Lower lobe of right lung (tissue), 2 donors: Measurements from ENCODE around the gene SYCE1. TPM values are rescaled to one million over a fixed set of nuclear protein-coding genes. Genes with fewer than 3 reads are reported as not detected.
"Not testable (repeated sequence)": the region's sequence is repeated elsewhere in the genome, so short reads cannot be mapped to it uniquely, and the experiment has no call there.

ENCODE experiments used
- ATAC-seq, 2 donors: fragments of 200-7000 bp; cut with Tn5 transposase; one replicate each; pipeline ENCODE4 v1.9.1; 2020 to 2022; ENCODE audit warnings: mild to moderate bottlenecking in 2 of 2, moderate library complexity in 2 of 2
- DNase-seq: peaks from one replicate; pipeline ENCODE4 v3.0.0-alpha.2; 2020
- H3K27ac ChIP-seq: fragments of 200-600 bp; one replicate; pipeline ENCODE4 v1.8.0; 2022
- H3K27me3 ChIP-seq: fragments of 200-600 bp; one replicate; pipeline ENCODE4 v1.8.0; 2022; ENCODE audit warnings: low read depth
- H3K36me3 ChIP-seq: fragments of 200-600 bp; one replicate; pipeline ENCODE4 v1.8.0; 2022; ENCODE audit warnings: mild to moderate bottlenecking
- H3K4me1 ChIP-seq: fragments of 200-600 bp; one replicate; pipeline ENCODE4 v1.8.0; 2022
- H3K4me3 ChIP-seq: fragments of 200-600 bp; one replicate; pipeline ENCODE4 v1.8.0; 2022; ENCODE audit warnings: mild to moderate bottlenecking
- H3K9me3 ChIP-seq: fragments of 200-600 bp; one replicate; pipeline ENCODE4 v1.8.0; 2022
- intact Hi-C: fragments of 100-400 bp; cut with DNase I; formaldehyde crosslinking; loops from one replicate; pipeline ENCODE4 v1.11.0; 2022
- total RNA-seq: library from RNA; stranded (reverse); fragmentation: NEBNext Ultra II Directional; extraction: Animal tissue kit (Norgen Biotek cat#: 25700); gene quantifications from one replicate; pipeline ENCODE4 v1.2.1, GENCODE V29; 2021
- TF ChIP-seq, protein P1 (sequence below): fragments of 200-600 bp; IDR thresholded peaks from one replicate; pipeline ENCODE4 v1.8.0; 2022; ENCODE audit warnings: antibody characterized with exemption, mild to moderate bottlenecking
- donor health status: DM: no; HTN: yes; CAD: no; lungs with severe emphysema.

Gene SYCE1
- total RNA-seq, 1 donor from 2014 or later = 0.74 TPM

DNA sequence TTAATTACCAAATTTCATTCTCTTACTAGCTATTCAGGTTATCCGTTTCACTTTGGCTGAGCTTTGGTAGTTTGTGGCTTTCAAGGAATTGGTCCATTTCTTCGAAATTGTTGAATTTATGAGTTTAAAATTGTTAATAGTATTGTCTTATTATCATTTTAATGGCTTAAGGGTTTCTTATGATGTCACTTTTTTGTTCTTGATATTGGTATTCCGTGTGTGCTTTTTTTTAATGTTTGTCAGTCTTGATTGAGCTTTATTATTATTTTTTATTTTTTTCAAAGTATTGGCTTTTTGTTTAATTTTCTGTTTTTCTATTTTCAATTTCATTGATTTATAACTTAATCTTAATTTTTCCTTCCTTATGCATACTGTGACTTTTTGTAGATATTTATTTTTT, 35.3 kb upstream of the SYCE1 start:
- DNase-seq (no peak), ATAC-seq (no peak)
- H3K9me3 ChIP-seq = no peaks in the 10 kb centered on the region
- no peak overlapping the region for H3K27ac ChIP-seq
- peaks cover 38% of the 10 kb centered on the region for H3K27me3 ChIP-seq
- no peaks in the 10 kb centered on the region for H3K36me3 ChIP-seq
- intact Hi-C loops = no loop called here
- TF ChIP-seq, protein P1, sequence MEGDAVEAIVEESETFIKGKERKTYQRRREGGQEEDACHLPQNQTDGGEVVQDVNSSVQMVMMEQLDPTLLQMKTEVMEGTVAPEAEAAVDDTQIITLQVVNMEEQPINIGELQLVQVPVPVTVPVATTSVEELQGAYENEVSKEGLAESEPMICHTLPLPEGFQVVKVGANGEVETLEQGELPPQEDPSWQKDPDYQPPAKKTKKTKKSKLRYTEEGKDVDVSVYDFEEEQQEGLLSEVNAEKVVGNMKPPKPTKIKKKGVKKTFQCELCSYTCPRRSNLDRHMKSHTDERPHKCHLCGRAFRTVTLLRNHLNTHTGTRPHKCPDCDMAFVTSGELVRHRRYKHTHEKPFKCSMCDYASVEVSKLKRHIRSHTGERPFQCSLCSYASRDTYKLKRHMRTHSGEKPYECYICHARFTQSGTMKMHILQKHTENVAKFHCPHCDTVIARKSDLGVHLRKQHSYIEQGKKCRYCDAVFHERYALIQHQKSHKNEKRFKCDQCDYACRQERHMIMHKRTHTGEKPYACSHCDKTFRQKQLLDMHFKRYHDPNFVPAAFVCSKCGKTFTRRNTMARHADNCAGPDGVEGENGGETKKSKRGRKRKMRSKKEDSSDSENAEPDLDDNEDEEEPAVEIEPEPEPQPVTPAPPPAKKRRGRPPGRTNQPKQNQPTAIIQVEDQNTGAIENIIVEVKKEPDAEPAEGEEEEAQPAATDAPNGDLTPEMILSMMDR = no peak
- H3K4me1 ChIP-seq = no peaks in the 10 kb centered on the region
- no peak overlapping the region for H3K4me3 ChIP-seq

DNA sequence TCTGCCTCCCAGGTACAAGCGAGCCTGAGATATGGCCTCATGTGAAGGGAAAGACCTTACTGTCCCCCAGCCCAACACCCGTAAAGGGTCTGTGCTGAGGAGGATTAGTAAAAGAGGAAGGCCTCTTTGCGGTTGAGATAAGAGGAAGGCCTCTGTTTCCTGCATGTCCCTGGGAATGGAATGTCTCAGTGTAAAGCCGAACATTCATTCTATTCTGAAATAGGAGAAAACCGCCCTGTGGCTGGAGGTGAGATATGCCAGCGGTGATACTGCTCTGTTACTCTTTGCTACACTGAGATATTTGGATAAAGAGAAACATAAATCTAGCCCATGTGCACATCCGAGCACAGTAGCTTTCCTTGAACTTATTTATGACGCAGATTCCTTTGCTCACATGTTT, 34.5 kb upstream of the SYCE1 start:
- DNase-seq, intact Hi-C loops, H3K4me1 ChIP-seq, H3K4me3 ChIP-seq, H3K27ac ChIP-seq, H3K36me3 ChIP-seq, ATAC-seq, H3K9me3 ChIP-seq: not testable (repeated sequence)
- H3K27me3 ChIP-seq = peaks cover 30% of the 10 kb centered on the region

DNA sequence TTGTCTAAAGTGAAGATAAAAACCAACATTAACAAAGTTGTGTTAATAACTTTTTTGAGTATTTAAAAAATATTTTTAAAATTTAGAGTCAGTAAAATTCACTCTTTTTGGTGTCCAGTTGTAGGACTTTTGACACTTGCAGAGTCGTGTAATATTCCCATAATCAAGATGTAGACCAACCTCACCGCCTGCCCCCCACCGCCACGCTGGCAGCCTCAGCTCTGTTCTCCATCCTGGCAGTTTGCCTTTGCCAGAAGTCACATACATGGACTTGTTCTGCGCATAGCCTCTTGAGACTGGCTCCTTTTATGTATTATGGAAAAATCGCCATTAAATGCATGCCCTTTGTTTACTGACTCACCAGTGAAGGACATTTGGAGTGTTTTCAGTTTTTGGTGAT, 27.3 kb upstream of the SYCE1 start:
- intact Hi-C loops = no loop called here
- H3K27ac ChIP-seq = no peak overlapping the region
- ATAC-seq = no peak
- no peak for DNase-seq
- no peaks in the 10 kb centered on the region for H3K9me3 ChIP-seq
- TF ChIP-seq, protein P1 = no peak
- H3K4me1 ChIP-seq = no peaks in the 10 kb centered on the region
- peaks cover 15% of the 10 kb centered on the region for H3K27me3 ChIP-seq
- no peak overlapping the region for H3K4me3 ChIP-seq
- no peaks in the 10 kb centered on the region for H3K36me3 ChIP-seq

DNA sequence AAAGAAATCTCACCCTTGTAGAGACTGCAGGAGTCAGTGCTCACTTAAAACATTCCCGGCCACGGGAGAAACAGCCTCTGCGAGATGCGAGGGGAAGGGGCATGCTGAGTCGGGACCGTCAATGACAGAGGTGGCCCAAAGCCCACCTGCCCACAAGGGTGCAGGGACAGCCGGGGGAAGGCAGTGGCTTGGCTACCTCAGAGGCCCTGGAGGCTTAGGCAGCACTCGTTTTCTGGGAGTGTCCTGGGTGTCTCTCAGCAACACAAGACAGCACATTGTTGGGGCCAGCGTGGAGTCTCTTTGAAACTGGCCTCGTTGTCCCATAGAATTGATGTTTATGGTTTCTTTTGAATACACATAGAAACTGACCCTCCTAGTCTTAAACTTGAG, 25.6 kb upstream of the SYCE1 start:
- Histone ChIP-seq H3K27me3 (peaks cover 10% of the 10 kb centered on the region), H3K36me3 (no peaks in the 10 kb centered on the region), H3K4me3 (no peak overlapping the region), H3K27ac (no peak overlapping the region), H3K9me3 (no peaks in the 10 kb centered on the region), H3K4me1 (no peaks in the 10 kb centered on the region)
- no peak for DNase-seq
- intact Hi-C loops = no loop called here
- ATAC-seq = no peak
- TF ChIP-seq, protein P1 = no peak

DNA sequence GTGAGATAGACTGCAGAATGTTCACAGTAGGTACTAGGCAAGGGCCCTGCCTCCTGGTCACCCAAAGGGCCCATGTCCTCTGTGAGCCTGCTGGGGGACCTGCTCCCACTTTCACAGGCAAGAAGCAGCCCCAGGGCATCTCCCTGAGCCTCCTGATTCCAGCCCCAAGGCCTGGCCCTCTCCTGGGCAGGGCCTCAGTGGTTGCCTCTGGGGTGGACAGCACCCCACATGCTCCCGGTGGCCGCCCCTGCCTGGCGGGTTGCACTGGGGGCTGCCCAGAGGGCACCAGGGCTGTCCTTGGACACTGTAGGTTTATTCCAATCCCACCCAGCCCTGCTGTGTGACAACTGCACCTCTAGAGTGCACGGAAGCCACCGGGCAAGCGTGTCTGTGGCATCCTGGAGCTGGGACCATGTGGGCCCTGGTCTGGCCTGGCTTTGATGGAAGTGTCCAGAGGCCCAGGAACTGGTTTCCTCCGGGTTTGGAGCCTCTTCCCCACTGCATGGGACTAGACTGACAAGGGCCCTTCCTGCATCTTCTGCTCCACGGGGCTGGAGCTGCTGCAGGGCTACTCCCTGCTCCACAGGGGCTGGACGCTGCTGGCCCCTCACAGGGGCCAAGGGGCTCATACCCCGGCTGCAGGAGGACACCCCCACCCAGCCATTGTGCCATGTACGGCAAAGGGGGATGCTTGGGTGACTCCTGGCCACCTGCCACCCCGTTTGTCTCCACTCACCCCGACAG, 25.0 kb upstream of the SYCE1 start:
- Histone ChIP-seq H3K4me3 (no peak overlapping the region), H3K36me3 (no peaks in the 10 kb centered on the region), H3K9me3 (no peaks in the 10 kb centered on the region), H3K4me1 (no peaks in the 10 kb centered on the region), H3K27ac (no peak overlapping the region), H3K27me3 (peaks cover 10% of the 10 kb centered on the region)
- TF ChIP-seq, protein P1 = no peak
- ATAC-seq (peak in 1 of 2 donors; percentile 29), DNase-seq (no peak)
- intact Hi-C loops = no loop called here

DNA sequence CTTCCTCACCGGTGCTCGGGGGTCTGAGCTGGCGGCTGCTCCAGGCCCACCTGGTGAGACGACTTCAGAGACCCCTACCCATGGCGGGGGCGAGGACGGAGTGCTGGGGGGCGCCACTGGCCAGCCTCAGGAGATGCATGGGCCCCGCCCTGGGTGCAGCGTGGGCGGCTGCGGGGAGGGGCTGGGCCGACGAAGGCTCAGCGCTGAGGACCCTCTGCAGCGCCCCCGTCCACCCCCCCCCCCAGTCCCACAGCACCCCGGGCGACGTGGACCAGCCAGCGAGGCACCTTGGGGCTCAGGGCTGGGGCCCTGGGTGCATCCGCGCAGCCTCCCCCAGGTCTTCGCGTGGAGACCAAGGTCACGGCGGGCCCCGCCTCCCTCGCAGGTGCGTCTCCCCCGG, 11.7 kb upstream of the SYCE1 start:
- H3K36me3 ChIP-seq, H3K4me3 ChIP-seq, H3K4me1 ChIP-seq, H3K27ac ChIP-seq, DNase-seq, intact Hi-C loops, H3K27me3 ChIP-seq: not testable (repeated sequence)
- ATAC-seq = peak; percentile 28 to 46
- peaks cover 12% of the 10 kb centered on the region for H3K9me3 ChIP-seq

DNA sequence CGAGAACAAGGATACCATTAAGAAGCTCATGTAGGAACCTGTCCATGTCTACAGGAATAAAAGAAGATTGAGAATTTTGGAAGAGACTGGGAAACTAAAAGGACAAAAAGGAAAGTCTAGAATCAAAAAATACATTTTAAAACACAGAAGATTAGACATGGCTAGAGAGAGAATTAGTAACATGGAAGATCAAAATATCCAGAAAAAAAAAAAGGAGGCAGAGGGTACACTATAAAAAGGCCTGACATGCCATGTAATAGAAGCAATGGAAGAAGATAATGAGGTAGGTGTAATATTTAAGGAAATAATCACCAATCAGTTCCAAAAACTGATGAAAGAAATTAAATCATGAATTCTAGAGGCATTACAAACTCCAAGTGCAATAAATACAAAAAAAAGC, 8.1 kb upstream of the SYCE1 start:
- intact Hi-C loops, DNase-seq, H3K4me1 ChIP-seq, H3K4me3 ChIP-seq, H3K27ac ChIP-seq, ATAC-seq, H3K27me3 ChIP-seq, H3K36me3 ChIP-seq: not testable (repeated sequence)
- peaks cover 12% of the 10 kb centered on the region for H3K9me3 ChIP-seq

DNA sequence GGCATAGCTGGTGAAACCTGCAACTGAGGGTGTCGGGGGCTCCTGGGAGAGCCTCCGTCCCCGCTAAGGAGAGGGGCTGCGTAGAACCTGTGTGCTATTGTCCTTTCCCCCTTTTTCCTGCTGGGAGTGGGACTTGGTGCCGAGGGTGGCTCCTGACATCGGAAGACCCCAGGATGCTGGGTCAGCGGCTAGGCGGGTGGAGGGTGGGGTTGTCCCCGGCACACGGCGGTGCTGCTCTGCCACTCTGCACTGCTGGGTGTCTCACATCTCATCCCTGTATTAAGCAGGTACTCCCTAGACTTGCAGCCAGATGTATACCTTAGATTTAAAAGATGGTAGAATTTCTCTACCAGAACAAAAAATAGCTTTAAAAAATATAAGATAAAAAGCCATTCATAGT, 6.7 kb upstream of the SYCE1 start:
- H3K4me3 ChIP-seq, H3K4me1 ChIP-seq, H3K27me3 ChIP-seq, ATAC-seq, H3K36me3 ChIP-seq, intact Hi-C loops, H3K27ac ChIP-seq: not testable (repeated sequence)
- peak; percentile 35 for DNase-seq
- peaks cover 12% of the 10 kb centered on the region for H3K9me3 ChIP-seq

DNA sequence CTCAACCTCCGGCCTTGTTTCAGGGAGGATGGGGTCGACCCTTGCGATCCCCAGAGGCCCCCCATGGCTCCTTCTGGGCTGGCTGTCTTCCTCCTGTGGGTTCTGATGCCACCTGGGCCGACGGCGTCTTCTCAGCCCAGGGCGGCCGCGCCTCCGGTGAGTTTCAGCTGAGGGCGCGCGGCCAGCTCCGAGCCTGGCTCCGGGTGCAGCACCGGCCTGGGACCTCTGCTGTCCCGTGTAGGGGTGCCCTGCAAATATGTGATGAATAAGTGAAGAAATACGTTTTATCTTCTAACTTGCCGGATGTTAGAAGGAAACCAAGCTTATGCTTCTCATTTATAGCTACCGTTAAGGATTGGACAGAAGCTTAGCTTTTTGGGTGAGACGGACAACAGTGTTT, 4.4 kb upstream of the SYCE1 start:
- ATAC-seq, H3K4me3 ChIP-seq, H3K36me3 ChIP-seq, H3K27ac ChIP-seq, H3K4me1 ChIP-seq, DNase-seq, intact Hi-C loops: not testable (repeated sequence)
- peaks cover 15% of the 10 kb centered on the region for H3K27me3 ChIP-seq
- peaks cover 12% of the 10 kb centered on the region for H3K9me3 ChIP-seq

DNA sequence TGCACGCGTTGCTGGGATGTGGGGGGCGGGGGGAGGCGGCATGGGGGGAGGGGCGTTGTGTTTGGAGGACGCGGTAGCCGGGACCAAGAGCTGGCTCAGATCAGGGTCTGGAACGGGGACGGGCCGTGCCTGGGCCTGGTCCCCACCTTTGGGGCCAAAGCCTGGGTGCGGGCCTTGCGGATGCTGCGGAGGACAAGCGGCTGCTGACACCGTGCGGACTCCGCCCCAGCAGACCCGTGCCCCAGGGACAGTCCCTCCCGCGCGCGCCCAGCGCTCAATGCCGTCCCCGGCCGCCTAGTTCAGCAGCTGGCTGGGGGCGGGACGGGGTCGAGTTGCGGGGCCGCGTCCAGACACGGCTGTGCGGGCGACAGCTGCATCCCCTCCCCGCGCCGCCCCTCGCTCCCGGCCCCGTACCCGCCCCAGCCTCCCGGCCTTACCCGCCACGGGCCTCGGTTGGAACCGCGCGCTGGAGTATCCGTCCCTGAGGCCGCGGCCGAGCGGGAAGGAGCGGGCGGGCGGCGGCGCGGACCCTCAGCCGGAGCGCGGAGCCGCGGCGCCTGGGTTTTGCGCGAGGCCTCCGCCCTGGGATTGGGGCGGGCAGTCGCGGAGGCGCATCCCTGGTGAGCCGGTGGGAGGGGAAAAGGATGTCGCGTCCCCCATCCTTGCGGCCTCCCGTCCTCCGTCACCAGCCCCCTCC, 3.6 kb upstream of the SYCE1 start:
- H3K4me1 ChIP-seq, intact Hi-C loops, H3K27ac ChIP-seq, H3K4me3 ChIP-seq, DNase-seq, H3K36me3 ChIP-seq: not testable (repeated sequence)
- peak; percentile 26 for ATAC-seq
- Histone ChIP-seq H3K27me3 (peaks cover 15% of the 10 kb centered on the region), H3K9me3 (peaks cover 11% of the 10 kb centered on the region)
